HTERT RPE-1 (cell line): ENCODE measurements around the gene TBC1D22A.

Experiments used
- in situ Hi-C: fragments of 300-500 bp; cut with MboI; formaldehyde crosslinking; loops from 4 replicates; pipeline ENCODE4 v1.14.3; 2020; ENCODE audit warnings: low sequenced_read_pairs

TBC1D22A gene

GRCh38 chr22:46737105-46737975 lies 25.1 kb upstream of the TBC1D22A start:
- in situ Hi-C loops: no loop called here

- in situ Hi-C loops: no loop called here
Measured at GRCh38 chr22:46737976-46738646, 24.3 kb upstream of the TBC1D22A start, which contains the start of gene CERK. TSS of gene CERK (minus strand) at chr22:46738252. CDS start at chr22:46738148, 104 bp downstream.

DNA sequence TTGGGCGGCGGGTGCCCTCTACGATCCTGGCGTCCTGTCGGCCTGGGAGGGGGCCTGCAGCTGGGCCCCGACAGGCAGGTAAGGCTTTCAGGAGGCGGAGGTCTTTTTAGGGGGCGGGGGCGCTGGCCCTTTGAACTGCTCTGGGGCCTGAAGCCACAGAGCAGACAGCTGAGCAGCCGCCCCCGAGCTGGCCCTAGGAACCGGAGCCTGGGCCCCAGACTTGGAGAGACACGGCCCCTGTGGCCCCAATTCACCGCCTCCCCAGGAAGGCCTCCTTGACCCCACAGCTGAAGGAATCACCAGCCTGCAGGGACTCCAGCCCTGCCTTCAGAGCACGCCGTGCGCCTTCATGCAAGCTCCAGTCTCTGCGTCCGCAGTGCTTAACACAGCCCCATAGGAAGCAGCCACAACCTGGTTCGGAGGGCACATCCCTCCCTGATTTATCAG lies 23.8 kb upstream of the TBC1D22A start:
- in situ Hi-C loops: no loop called here

- in situ Hi-C loops: no loop called here
Measured at GRCh38 chr22:46739094-46739870, 23.2 kb upstream of the TBC1D22A start.

GRCh38 chr22:46740910-46741780 lies 21.3 kb upstream of the TBC1D22A start:
- in situ Hi-C loops: no loop called here

DNA sequence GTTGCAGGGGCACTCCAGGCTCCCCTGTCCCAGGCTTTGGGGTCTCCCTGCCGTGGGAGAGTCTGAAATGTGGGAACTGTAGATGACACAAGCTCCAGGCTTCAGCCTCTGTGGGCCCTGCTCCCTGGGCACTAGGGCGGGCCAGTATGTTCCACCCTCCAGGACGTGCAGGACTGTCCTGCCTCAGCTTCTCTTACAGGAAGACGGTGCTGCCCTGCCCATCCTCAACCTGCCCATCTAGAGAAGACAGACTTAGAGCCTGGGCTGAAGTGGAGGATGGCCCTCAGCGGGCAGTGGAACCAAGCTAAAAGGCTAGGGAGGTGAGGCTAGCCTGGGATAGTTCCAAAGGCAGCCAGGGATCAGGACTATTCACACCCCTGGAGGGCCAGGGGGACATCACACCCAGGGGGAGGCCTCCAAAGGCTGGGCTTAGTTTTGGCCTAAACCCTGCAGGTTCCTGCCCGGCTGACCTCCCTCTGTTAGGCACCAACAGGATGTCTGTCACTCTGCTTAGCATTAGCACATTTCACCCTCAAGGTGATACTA lies 20.4 kb upstream of the TBC1D22A start:
- in situ Hi-C loops: no loop called here

DNA sequence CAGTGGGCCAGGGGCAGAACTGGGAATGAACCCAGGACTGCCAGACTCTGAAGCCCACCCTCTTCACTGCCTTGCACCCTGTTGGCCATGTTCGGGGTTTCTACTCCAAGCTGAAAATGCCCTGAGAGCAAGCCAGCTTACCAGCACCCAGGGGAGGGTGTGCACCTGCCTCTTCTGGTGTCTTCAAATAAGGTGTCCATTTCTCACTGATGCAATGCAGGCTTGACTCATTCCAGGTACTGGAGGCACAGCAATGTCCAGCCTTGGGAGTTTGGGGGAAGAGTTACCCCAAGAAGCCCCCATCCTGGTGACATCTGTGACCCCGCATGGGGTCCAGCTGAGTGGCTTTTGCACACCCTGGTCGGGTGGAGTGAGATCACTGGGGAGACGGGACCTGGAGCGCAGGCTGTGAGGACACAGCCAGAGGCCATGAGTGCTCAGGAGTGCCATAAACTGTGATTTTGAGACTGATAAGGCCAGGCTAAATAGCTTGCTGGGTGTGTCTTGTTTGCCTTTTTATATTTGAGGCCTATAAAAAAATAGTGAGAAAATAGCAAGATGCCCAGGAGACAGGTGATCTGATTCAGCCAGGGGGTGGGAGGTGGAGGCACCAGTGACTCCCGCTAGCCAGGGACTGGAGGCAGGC lies 19.8 kb upstream of the TBC1D22A start:
- in situ Hi-C loops: no loop called here

DNA sequence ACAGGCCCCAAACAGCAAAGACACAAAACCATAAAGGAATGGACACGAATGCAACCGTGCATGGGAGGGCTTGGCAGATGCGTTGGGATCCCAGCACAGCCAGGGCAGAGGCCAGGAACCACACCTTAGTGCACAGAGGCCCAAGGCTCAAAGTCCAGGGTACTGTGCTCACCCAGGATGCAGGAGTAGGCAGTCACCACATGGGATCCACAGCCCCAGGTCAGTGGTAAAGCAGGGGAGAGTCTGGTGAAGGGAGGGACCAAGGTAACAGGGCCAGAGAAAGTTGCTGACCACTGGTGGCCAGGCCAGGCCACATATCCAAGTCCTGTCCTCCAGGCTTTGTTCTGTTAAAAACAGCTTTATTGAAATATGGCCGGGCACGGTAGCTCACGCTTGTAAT lies 17.9 kb upstream of the TBC1D22A start:
- in situ Hi-C loops: no loop called here

GRCh38 chr22:46746192-46746591 lies 16.3 kb upstream of the TBC1D22A start:
- in situ Hi-C loops: no loop called here

DNA sequence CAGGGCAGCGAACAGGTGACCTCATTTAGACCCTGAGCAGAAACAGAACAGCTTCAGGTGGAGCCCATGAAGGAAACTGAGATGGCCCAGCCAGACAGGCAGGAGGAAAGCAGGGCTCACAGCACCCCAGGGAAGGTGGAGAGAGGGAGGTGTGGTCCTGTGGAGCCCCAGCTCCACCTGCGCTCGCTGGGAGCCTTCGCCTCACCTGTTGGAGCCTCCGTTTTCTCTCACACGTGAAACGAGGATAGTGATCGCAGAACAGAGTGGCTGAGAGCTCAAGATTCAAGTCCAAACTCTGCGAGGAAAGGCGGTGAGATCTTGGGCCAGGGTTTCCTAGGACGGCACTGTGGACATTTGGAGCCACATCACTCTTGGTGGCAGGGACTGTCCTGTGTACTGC lies 15.8 kb upstream of the TBC1D22A start:
- in situ Hi-C loops: no loop called here

GRCh38 chr22:46747646-46748045 lies 14.8 kb upstream of the TBC1D22A start:
- in situ Hi-C loops: no loop called here

- in situ Hi-C loops: no loop called here
Measured at GRCh38 chr22:46748206-46748907, 14.1 kb upstream of the TBC1D22A start.

GRCh38 chr22:46748908-46749675 lies 13.4 kb upstream of the TBC1D22A start:
- in situ Hi-C loops: no loop called here

DNA sequence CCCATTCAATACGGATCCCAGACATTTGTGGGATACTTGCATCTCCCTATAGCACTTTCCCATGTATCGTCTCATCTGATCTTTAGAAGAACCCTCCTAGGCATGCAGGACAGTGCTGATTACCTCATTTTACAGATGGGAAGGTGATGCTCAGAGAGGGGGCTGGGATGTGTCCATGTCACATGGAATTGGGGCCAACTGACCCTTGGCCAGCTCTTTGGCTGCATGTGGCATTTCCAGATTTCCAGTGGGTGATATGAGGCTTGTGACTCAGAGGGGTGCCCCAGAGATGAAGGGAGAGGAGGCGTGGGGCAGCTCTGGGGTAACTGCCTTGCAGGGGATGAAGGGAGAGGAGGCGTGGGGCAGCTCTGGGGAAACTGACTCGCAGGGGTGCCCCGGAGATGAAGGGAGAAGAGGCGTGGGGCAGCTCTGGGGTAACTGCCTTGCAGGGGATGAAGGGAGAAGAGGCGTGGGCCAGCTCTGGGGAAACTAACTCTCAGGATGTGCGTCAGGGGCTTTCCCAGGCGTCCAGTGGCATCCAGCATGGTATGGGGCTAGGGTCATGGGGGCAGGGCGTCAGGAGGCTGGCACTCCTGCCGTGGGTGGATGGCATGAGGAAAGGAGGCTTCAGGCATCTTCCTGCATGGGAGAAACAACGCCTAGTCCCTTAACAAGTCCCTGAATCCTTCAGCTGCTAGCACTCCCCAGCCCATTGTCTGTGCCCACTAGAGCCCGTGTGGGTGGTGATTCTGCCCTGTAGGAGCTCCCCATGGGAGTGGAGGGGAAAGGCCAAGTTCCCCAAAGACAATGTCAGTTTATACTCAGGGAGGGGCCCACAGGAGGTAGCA lies 12.5 kb upstream of the TBC1D22A start:
- in situ Hi-C loops: no loop called here

- in situ Hi-C loops: no loop called here
Measured at GRCh38 chr22:46750530-46750800, 12.0 kb upstream of the TBC1D22A start.

- in situ Hi-C loops: no loop called here
Measured at GRCh38 chr22:46750863-46751443, 11.5 kb upstream of the TBC1D22A start.

DNA sequence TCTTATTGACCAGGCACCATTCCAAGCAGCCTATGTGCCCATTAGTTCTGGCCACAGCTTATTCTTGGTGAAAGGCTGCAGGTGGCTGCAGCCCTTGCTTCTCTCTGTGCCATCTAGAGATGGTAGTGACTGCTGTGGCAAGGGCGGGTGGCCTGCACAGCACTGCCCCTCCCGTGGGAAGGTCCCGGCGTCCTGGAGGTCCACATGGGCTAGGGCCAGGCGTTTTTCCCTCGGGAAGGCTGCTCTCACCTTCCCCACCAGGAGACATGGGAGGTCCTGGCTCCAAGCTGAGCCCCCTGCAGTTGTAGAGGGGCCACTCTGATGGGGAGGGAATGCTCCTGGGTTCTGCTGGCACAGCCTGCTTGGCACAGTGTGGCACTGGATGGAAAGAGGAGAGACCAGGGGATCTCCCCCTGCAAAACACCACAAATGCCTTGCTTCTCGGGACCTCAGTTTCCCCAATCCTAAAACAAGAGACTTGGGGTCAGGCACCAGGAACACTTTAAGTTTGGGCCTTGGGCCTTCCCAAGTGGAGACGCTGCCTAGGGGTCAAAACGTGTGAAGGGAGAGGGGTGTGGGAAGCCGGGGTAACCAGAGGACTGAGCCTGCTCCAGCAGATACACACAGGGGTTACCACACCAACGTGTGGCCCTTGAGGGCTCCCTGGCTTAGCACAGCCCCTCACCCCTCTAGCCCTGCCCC lies 10.0 kb upstream of the TBC1D22A start:
- in situ Hi-C loops: no loop called here
